K562 (cell line): ENCODE data around the gene CFAP92. TPM values are rescaled to one million over a fixed set of nuclear protein-coding genes. Genes with fewer than 3 reads are reported as not detected.

Experiments used
- ATAC-seq: fragments of 200-7000 bp; cut with Tn5 transposase; 3 replicates; pipeline ENCODE4 v1.9.1; 2020; ENCODE audit warnings: moderate library complexity
- BruUV-seq: library from RNA; stranded (reverse); fragments of 400-500 nt; replicated peaks from 2 replicates; lab custom pipeline; 2021; lab: Mats Ljungman, UMichigan
- CTCF ChIA-PET: fragments of 300-600 bp; formaldehyde crosslinking; extraction: SDS; loops from one replicate; lab custom pipeline; 2021; ENCODE audit warnings: low intra/inter-chr PET ratio; lab: Yijun Ruan, JAX
- POLR2A ChIA-PET: fragments of 300-600, 350-650 bp; sonication (Branson Sonifier 250); formaldehyde crosslinking; extraction: SDS; loops from one replicate; lab custom pipeline; 2021; ENCODE audit warnings: antibody characterized with exemption, inconsistent platforms; lab: Yijun Ruan, JAX
- DNase-seq, 4 experiments: peaks; one replicate each; pipeline versions ENCODE4 v3.0.0 to v3.0.0-alpha.2; 2011 to 2018; ENCODE audit warnings: low spot score in 3 of 4, mixed read lengths in 3 of 4; ENCODE audit errors: extremely low read depth in 1 of 4
- FAIRE-seq: peaks from 2 replicates; lab custom pipeline; 2011; peaks lifted over from hg19 to GRCh38; lab: Jason Lieb, UNC
- H2AFZ ChIP-seq: 2 replicates; pipeline ENCODE4 v1.6.0; 2011; ENCODE audit warnings: low read depth, low read length, control low read depth, inconsistent platforms
- H3K27ac ChIP-seq: fragments of 200-600 bp; 3 replicates; pipeline ENCODE4 v1.8.0; 2011; ENCODE audit warnings: low read depth, mild to moderate bottlenecking, control low read depth, inconsistent platforms, low read length, moderate library complexity, mixed read lengths; ENCODE audit errors: extremely low read depth
- H3K27me3 ChIP-seq, 2 experiments: fragments of 300-600 bp in 1 of 2; 2 replicates in 1 of 2; 3 replicates in 1 of 2; pipeline versions ENCODE4 v1.6.0 to v1.8.0; 2011; ENCODE audit warnings: inconsistent platforms in 2 of 2, low read length in 2 of 2, mild to moderate bottlenecking in 1 of 2, mixed read lengths in 1 of 2, moderate library complexity in 1 of 2; ENCODE audit not compliant: control insufficient read depth in 2 of 2, insufficient read depth in 2 of 2
- H3K36me3 ChIP-seq: fragments of 300-600 bp; 3 replicates; pipeline ENCODE4 v1.8.0; 2011; ENCODE audit warnings: mild to moderate bottlenecking, low read length, inconsistent platforms; ENCODE audit not compliant: control insufficient read depth, insufficient read depth
- H3K4me1 ChIP-seq, 2 experiments: fragments of 200-600 bp in 1 of 2; replicated peaks in 1 of 2; 2 replicates in 1 of 2; 3 replicates in 1 of 2; pipeline versions ENCODE4 v1.5.1 to v1.8.0; 2011; ENCODE audit warnings: inconsistent platforms in 2 of 2, low read length in 2 of 2, mild to moderate bottlenecking in 1 of 2, mixed read lengths in 1 of 2, moderate library complexity in 1 of 2; ENCODE audit not compliant: control insufficient read depth in 2 of 2, insufficient read depth in 2 of 2
- H3K4me2 ChIP-seq: 2 replicates; pipeline ENCODE4 v1.6.1; 2011; ENCODE audit warnings: low read length, control low read depth, inconsistent platforms, mixed read lengths; ENCODE audit not compliant: insufficient read depth
- H3K4me3 ChIP-seq: fragments of 200-600 bp; sonication (generic), shearing (Covaris generic); 2 replicates; pipeline ENCODE4 v1.5.1; 2016; ENCODE audit warnings: control low read depth, inconsistent platforms
- H3K79me2 ChIP-seq: fragments of 200-600 bp; 3 replicates; pipeline ENCODE4 v1.8.0; 2011; ENCODE audit warnings: low read length, inconsistent platforms; ENCODE audit not compliant: control insufficient read depth, insufficient read depth
- H3K9ac ChIP-seq, 2 experiments: 2 replicates each; pipeline versions ENCODE4 v1.6.0 to v1.6.1; 2011; ENCODE audit warnings: low read depth in 2 of 2, low read length in 2 of 2, control low read depth in 1 of 2, inconsistent platforms in 1 of 2, mild to moderate bottlenecking in 1 of 2, mixed read lengths in 1 of 2; ENCODE audit not compliant: insufficient read depth in 1 of 2
- H3K9me1 ChIP-seq: one replicate; pipeline ENCODE4 v1.6.0; 2011; ENCODE audit warnings: inconsistent platforms, mild to moderate bottlenecking, low read length, moderate library complexity; ENCODE audit not compliant: control insufficient read depth, insufficient read depth
- H3K9me3 ChIP-seq: replicated peaks from 2 replicates; pipeline ENCODE4 v1.5.1; 2011; ENCODE audit warnings: low read depth, low read length, inconsistent platforms; ENCODE audit not compliant: control insufficient read depth, insufficient read depth
- H4K20me1 ChIP-seq: replicated peaks from 2 replicates; pipeline ENCODE4 v1.6.1; 2011; ENCODE audit warnings: low read length, inconsistent platforms, mixed read lengths; ENCODE audit not compliant: control insufficient read depth, insufficient read depth
- ATF3 ChIP-seq, 2 experiments: fragments of 450-650 bp in 1 of 2; sonication (generic) in 1 of 2; formaldehyde crosslinking in 1 of 2; IDR thresholded peaks in 1 of 2; conservative IDR thresholded peaks in 1 of 2; 2 replicates each; pipeline versions ENCODE4 v1.6.1 to v1.8.1; 2016 to 2023; ENCODE audit warnings: mild to moderate bottlenecking in 2 of 2, moderate library complexity in 2 of 2, inconsistent platforms in 1 of 2, missing genetic modification reagents in 1 of 2
- BACH1 ChIP-seq: fragments of 200-800 bp; sonication (Bioruptor generic); IDR thresholded peaks from 2 replicates; pipeline ENCODE4 v1.6.1; 2016; ENCODE audit warnings: missing genetic modification characterization, missing compliant biosample characterization
- CBX5 ChIP-seq: IDR thresholded peaks from 2 replicates; pipeline ENCODE4 v1.6.1; 2014; ENCODE audit warnings: low read depth, borderline replicate concordance
- DIDO1 ChIP-seq: fragments of 450-650 bp; IDR thresholded peaks from 2 replicates; pipeline ENCODE4 v1.6.1; 2016; ENCODE audit warnings: low read depth, missing biosample characterization, missing genetic modification characterization
- ESRRA ChIP-seq: fragments of 450-650 bp; IDR thresholded peaks from 2 replicates; pipeline ENCODE4 v1.6.1; 2014; ENCODE audit warnings: low read depth, mild to moderate bottlenecking, moderate library complexity, borderline replicate concordance
- GTF2F1 ChIP-seq: IDR thresholded peaks from 2 replicates; pipeline ENCODE4 v1.6.1; 2011; ENCODE audit warnings: low read depth, low read length, improper control_type of control experiment
- HDAC3 ChIP-seq: fragments of 450-650 bp; IDR thresholded peaks from 2 replicates; pipeline ENCODE4 v1.6.1; 2018; ENCODE audit warnings: borderline replicate concordance, mild to moderate bottlenecking, moderate library complexity; ENCODE audit not compliant: partially characterized antibody
- ILF3 ChIP-seq: fragments of 450-650 bp; IDR thresholded peaks from 2 replicates; pipeline ENCODE4 v1.6.1; 2018; ENCODE audit warnings: antibody characterized with exemption, mild to moderate bottlenecking, moderate library complexity, borderline replicate concordance
- MTA1 ChIP-seq: fragments of 450-650 bp; IDR thresholded peaks from 2 replicates; pipeline ENCODE4 v1.6.1; 2017; ENCODE audit warnings: borderline replicate concordance
- PTTG1 ChIP-seq: fragments of 450-650 bp; IDR thresholded peaks from 2 replicates; pipeline ENCODE4 v1.6.1; 2016; ENCODE audit warnings: low read depth, mild to moderate bottlenecking, missing genetic modification characterization, missing compliant biosample characterization
- TFAP4 ChIP-seq: sonication (generic); formaldehyde crosslinking; IDR thresholded peaks from 2 replicates; pipeline ENCODE4 v1.8.0; 2022; ENCODE audit warnings: missing genetic modification reagents, mild to moderate bottlenecking, moderate library complexity, borderline replicate concordance
- ZNF239 ChIP-seq: fragments of 250-450 bp; sonication (Bioruptor Pico); IDR thresholded peaks from 2 replicates; pipeline ENCODE4 v1.4.0; 2020; ENCODE audit warnings: mild to moderate bottlenecking
- ZNF282 ChIP-seq: sonication (generic); formaldehyde crosslinking; IDR thresholded peaks from 2 replicates; pipeline ENCODE4 v1.8.1; 2023; ENCODE audit warnings: missing genetic modification reagents
- WGBS: fragments of 100-300 bp; shearing (Covaris generic); methylation state at CpG from one replicate; pipeline ENCODE4 v1.1.6; 2016; ENCODE audit warnings: low coverage, mixed read lengths; ENCODE audit not compliant: insufficient coverage; ENCODE audit errors: missing lambda C conversion rate; 5-methylcytosine and 5-hydroxymethylcytosine counted together
- in situ Hi-C: fragments of 300-500 bp; cut with MboI; formaldehyde crosslinking; loops from 4 replicates; pipeline ENCODE4 v1.15.0; 2018; ENCODE audit warnings: inconsistent platforms, mixed read lengths
- intact Hi-C: fragments of 100-400 bp; cut with micrococcal nuclease; formaldehyde crosslinking; loops from 2 replicates; pipeline ENCODE4 v1.14.2; 2022
- polyA plus RNA-seq, 8 experiments: library from polyadenylated mRNA; depleted of rRNA in 4 of 8; stranded (reverse) in 5 of 8; unstranded in 3 of 8; fragments of >200 nt; fragmentation: Nextera tagmentation in 2 of 8; fragmentation: Illumina TruSeq in 1 of 8; extraction: Ambion mirVana in 2 of 8; extraction: Trizol in 1 of 8; gene quantifications; 2 replicates each; pipeline versions ENCODE4 v1.2.1 to v1.2.3, GENCODE V29; 2011 to 2014; ENCODE audit warnings: inconsistent platforms in 1 of 8, missing spikeins in 1 of 8
- total RNA-seq, 7 experiments: library from RNA; depleted of rRNA in 6 of 7; stranded (reverse); fragments of >200 nt in 6 of 7; fragmentation: Illumina TruSeq in 2 of 7; extraction: Trizol in 2 of 7; gene quantifications; 2 replicates each; pipeline versions ENCODE4 v1.2.1 to v1.2.3, GENCODE V29; 2011 to 2021; ENCODE audit warnings: low replicate concordance in 1 of 7

CFAP92 gene
- total and polyA plus RNA-seq, 9 of the 15 experiments (the other 6 are each of a cell fraction or from before 2014, with no cell fraction given), result 0.06 to 0.62 (median 0.36) TPM

- POLR2A ChIA-PET, result no interaction called here
- intact Hi-C loops, result no loop called here
Measured at GRCh38 chr3:128987302-128988100, 6.4 kb downstream of the CFAP92 start.

GRCh38 chr3:128984596-128984995, 9.3 kb downstream of the CFAP92 start:
- DNase-seq (no peak), FAIRE-seq (no peak), ATAC-seq (no peak)
- H3K4me3 ChIP-seq, result no peak overlapping the region
- intact Hi-C loops (no loop called here), in situ Hi-C loops (loop anchor here (10.0 kb wide), 1 partner anchor 260 kb away; the partner anchor contains the start of gene COPG1)
- no peaks in the 10 kb centered on the region; a peak in 1 of 5 replicates for H3K4me1 ChIP-seq
- no peaks in the 10 kb centered on the region for H3K36me3 ChIP-seq
- no peaks in the 10 kb centered on the region for H3K79me2 ChIP-seq
- H3K27me3 ChIP-seq, result no peaks in the 10 kb centered on the region
- H3K4me2 ChIP-seq, result no peak overlapping the region
- no peak overlapping the region for H2AFZ ChIP-seq
- no peaks in the 10 kb centered on the region for H3K9me1 ChIP-seq
- WGBS, result 0% methylated on average over 1 of the region's 3 CpGs
- ChIA-PET CTCF (no interaction called here), POLR2A (no interaction called here)
- H3K9ac ChIP-seq, result no peak overlapping the region
- no peak overlapping the region for H3K27ac ChIP-seq
- H4K20me1 ChIP-seq, result no peaks in the 10 kb centered on the region
- no peaks in the 10 kb centered on the region for H3K9me3 ChIP-seq
- BruUV-seq, result no TSS peak
- no peak for TF ChIP-seq ESRRA
- no peak for TF ChIP-seq MTA1
- TF ChIP-seq HDAC3, result no peak
- no peak for TF ChIP-seq PTTG1 (tag)
- no peak for TF ChIP-seq ILF3
- TF ChIP-seq GTF2F1, result no peak
- TF ChIP-seq ZNF239 (CRISPR knock-in tag), result no peak
- no peak for TF ChIP-seq TFAP4 (CRISPR knock-in tag)
- TF ChIP-seq ATF3 (IDR thresholded peaks at IDR 0.05), result no peak
- TF ChIP-seq ATF3 (CRISPR knock-in tag; conservative IDR thresholded peaks at IDR 0.05), result no peak
- no peak for TF ChIP-seq DIDO1 (tag)
- no peak for TF ChIP-seq BACH1 (tag)
- TF ChIP-seq CBX5, result no peak

More at GRCh38 chr3:128987302-128988100, 6.4 kb downstream of the CFAP92 start:
- CTCF ChIA-PET, result no interaction called here
- no peaks in the 10 kb centered on the region for H3K79me2 ChIP-seq
- no peak overlapping the region for H3K4me3 ChIP-seq
- no TSS peak for BruUV-seq
- TF ChIP-seq ZNF282 (CRISPR knock-in tag), result no peak
- no peaks in the 10 kb centered on the region for H3K9me3 ChIP-seq
- FAIRE-seq, result no peak
- 57% methylated on average over 13 of the region's 15 CpGs for WGBS
- in situ Hi-C loops, result loop anchor here (10.0 kb wide), 1 partner anchor 257 kb away; the partner anchor contains the start of gene COPG1
- no peaks in the 10 kb centered on the region for H3K36me3 ChIP-seq
- H3K4me1 ChIP-seq, result peaks cover 0 to 3% of the 10 kb centered on the region in 2 experiments; a peak in 1 of 5 replicates
- H2AFZ ChIP-seq, result no peak overlapping the region
- H3K9ac ChIP-seq, result no peak overlapping the region
- H3K27me3 ChIP-seq, result no peaks in the 10 kb centered on the region
- no peaks in the 10 kb centered on the region for H3K9me1 ChIP-seq
- H3K27ac ChIP-seq, result no peak overlapping the region
- H3K4me2 ChIP-seq, result no peak overlapping the region
- DNase-seq, result no peak
- no peak for ATAC-seq
- no peaks in the 10 kb centered on the region for H4K20me1 ChIP-seq
